Measurements from ENCODE around the gene PTPRA. TPM values are rescaled to one million over a fixed set of nuclear protein-coding genes. Genes with fewer than 3 reads are reported as not detected.

Gene PTPRA
- total and polyA plus RNA-seq, 9 of the 15 experiments (the other 6 are each of a cell fraction or from before 2014, with no cell fraction given) = 3.4 to 80.5 (median 28.0) TPM

DNA sequence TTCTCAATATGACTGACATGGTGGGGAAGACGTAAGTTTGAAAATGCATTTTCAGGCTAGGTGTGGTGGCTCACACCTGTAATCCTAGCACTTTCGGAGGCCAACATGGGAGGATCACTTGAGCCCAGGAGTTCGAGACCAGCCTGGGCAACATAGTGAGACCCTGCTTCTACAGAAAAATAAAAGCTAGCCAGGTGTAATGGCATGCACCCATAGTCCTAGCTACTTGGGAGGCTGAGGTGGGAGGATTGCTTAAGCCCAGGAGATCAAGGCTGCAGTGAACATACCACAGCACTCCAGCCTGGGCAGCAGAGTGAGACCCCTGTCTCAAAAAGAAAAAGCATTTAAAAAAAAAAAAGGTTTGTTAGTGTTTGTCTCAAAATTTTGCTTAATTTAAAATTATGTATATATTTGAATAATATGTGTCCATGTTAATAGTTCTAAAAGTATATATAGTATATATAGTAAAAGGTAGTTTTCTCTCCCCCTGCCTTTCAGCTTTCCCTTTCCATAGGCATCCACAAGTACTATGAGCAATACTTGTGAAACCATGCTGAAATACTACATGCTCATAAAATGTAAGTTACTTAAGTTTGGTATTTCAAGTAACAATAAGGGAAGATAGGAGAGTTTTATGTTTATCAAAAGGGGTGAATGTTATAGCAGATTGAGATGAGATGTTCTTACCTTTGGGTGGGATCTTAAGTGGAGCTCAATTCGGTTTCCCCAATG is 15.1 kb downstream of the PTPRA start:
- no peaks in the 10 kb centered on the region for H3K27me3 ChIP-seq (ENCODE audit: control insufficient read depth in 2 of 2, insufficient read depth in 2 of 2, low read length in 2 of 2)
- no peak overlapping the region for H3K9ac ChIP-seq (ENCODE audit: insufficient read depth in 1 of 2, low read depth in 2 of 2, low read length in 2 of 2)
- no peak overlapping the region for H2AFZ ChIP-seq (ENCODE audit: low read depth, low read length)
- DNase-seq (ENCODE audit: extremely low read depth in 1 of 4, low spot score in 3 of 4) (no peak), ATAC-seq (no peak), FAIRE-seq (no peak)
- in situ Hi-C loops (cut with MboI) = no loop called here
- intact Hi-C loops (cut with micrococcal nuclease) = no loop called here
- peaks cover 11% of the 10 kb centered on the region for H3K36me3 ChIP-seq (ENCODE audit: control insufficient read depth, insufficient read depth, low read length)
- H3K4me3 ChIP-seq = no peak overlapping the region
- POLR2A ChIA-PET = interaction anchor here (0.8 to 1.7 kb wide), 5 partner anchors 9 to 139 kb away, joined by 3 to 6 read pairs (median 4); no protein-coding TSS in a partner anchor
- no peak overlapping the region for H3K27ac ChIP-seq (ENCODE audit: extremely low read depth, low read depth, low read length)
- peaks cover 3% of the 10 kb centered on the region for H3K9me1 ChIP-seq (ENCODE audit: control insufficient read depth, insufficient read depth, low read length)
- CTCF ChIA-PET (ENCODE audit: low intra/inter-chr PET ratio) = no interaction called here
- TF ChIP-seq RUNX1 (IDR thresholded peaks at IDR 0.05; ENCODE audit: low read depth) (no peak), ZNF121 (CRISPR knock-in tag; conservative IDR thresholded peaks at IDR 0.05) (peak; percentile 96), SRSF7 (optimal IDR thresholded peaks at IDR 0.05; ENCODE audit: low read depth, low read length) (no peak), CBX8 (IDR thresholded peaks at IDR 0.05; ENCODE audit: borderline replicate concordance, extremely low read depth, low read depth, low read length, poor library complexity, severe bottlenecking) (no peak), RBM25 (IDR thresholded peaks at IDR 0.05; ENCODE audit: low read depth, low read length, severe bottlenecking) (peak; percentile 14)
- H3K79me2 ChIP-seq (ENCODE audit: control insufficient read depth, insufficient read depth, low read length) = peaks cover 94% of the 10 kb centered on the region
- no peaks in the 10 kb centered on the region for H4K20me1 ChIP-seq (replicated peaks; ENCODE audit: control insufficient read depth, insufficient read depth, low read length)
- H3K9me3 ChIP-seq (replicated peaks; ENCODE audit: control insufficient read depth, insufficient read depth, low read depth, low read length) = 0 out of 2 replicates have a peak, but pooled peaks cover 2% of the 10 kb centered on the region
- peaks cover 12 to 35% of the 10 kb centered on the region in 2 experiments for H3K4me1 ChIP-seq (replicated peaks in 1 of 2; ENCODE audit: control insufficient read depth in 2 of 2, insufficient read depth in 2 of 2, low read length in 2 of 2)
- no TSS peak for BruUV-seq (replicated peaks)
- H3K4me2 ChIP-seq (ENCODE audit: insufficient read depth, low read length) = no peak overlapping the region
- 82% methylated on average over 4 of the region's 4 CpGs for WGBS (ENCODE audit: insufficient coverage, low coverage, missing lambda C conversion rate)

Measured in K562 (cell line).